GM18507 (cell line): ENCODE results near the gene PAK5.

ENCODE experiments used
- DNase-seq: peaks from one replicate; pipeline ENCODE4 v3.0.0; 2011; ENCODE audit warnings: low read depth; ENCODE audit not compliant: insufficient read length; ENCODE audit errors: extremely low spot score
- FAIRE-seq: peaks from 2 replicates; lab custom pipeline; 2011; peaks lifted over from hg19 to GRCh38; lab: Jason Lieb, UNC

PAK5 gene

GRCh38 chr20:9555781-9556180 lies 283.1 kb downstream of the PAK5 start:
- DNase-seq = no peak
- FAIRE-seq = no peak

- DNase-seq (no peak), FAIRE-seq (no peak)
Measured at GRCh38 chr20:9551808-9552550, 286.9 kb downstream of the PAK5 start.

GRCh38 chr20:9550871-9551270 lies 288.0 kb downstream of the PAK5 start:
- no peak for FAIRE-seq
- DNase-seq = no peak

GRCh38 chr20:9550283-9550682 lies 288.6 kb downstream of the PAK5 start:
- FAIRE-seq = no peak

GRCh38 chr20:9543214-9543613 lies 295.7 kb downstream of the PAK5 start:
- FAIRE-seq = no peak
- DNase-seq = no peak

More at GRCh38 chr20:9550283-9550682, 288.6 kb downstream of the PAK5 start:
- no peak for DNase-seq

GRCh38 chr20:9535449-9535848 lies 303.4 kb downstream of the PAK5 start:
- no peak for FAIRE-seq
- no peak for DNase-seq

- no peak for FAIRE-seq
- DNase-seq = no peak
Measured at GRCh38 chr20:9534025-9534424, 304.9 kb downstream of the PAK5 start.

GRCh38 chr20:9532069-9532838 lies 306.6 kb downstream of the PAK5 start:
- FAIRE-seq (no peak), DNase-seq (no peak)

- no peak for FAIRE-seq
- no peak for DNase-seq
Measured at GRCh38 chr20:9531581-9531980, 307.3 kb downstream of the PAK5 start.

- no peak for FAIRE-seq
- no peak for DNase-seq
Measured at GRCh38 chr20:9523636-9524035, 315.2 kb downstream of the PAK5 start.

GRCh38 chr20:9520086-9520485 lies 318.8 kb downstream of the PAK5 start:
- FAIRE-seq (no peak), DNase-seq (no peak)

- FAIRE-seq (no peak), DNase-seq (no peak)
Measured at GRCh38 chr20:9518576-9519175, 320.2 kb downstream of the PAK5 start.

- FAIRE-seq (no peak), DNase-seq (no peak)
Measured at GRCh38 chr20:9517297-9518162, 321.3 kb downstream of the PAK5 start.

- DNase-seq (no peak), FAIRE-seq (no peak)
Measured at GRCh38 chr20:9516234-9516871, 322.5 kb downstream of the PAK5 start.

- no peak for DNase-seq
- FAIRE-seq = no peak
Measured at GRCh38 chr20:9515741-9516233, 323.1 kb downstream of the PAK5 start.

- FAIRE-seq = no peak
- no peak for DNase-seq
Measured at GRCh38 chr20:9515214-9515585, 323.7 kb downstream of the PAK5 start.

GRCh38 chr20:9514461-9515213 lies 324.2 kb downstream of the PAK5 start, which contains the start of gene LAMP5:
Gene LAMP5, plus strand, starts transcription at chr20:9514590. Its CDS starts 263 bp downstream, at chr20:9514853.
- FAIRE-seq (no peak), DNase-seq (no peak)

GRCh38 chr20:9514072-9514460 lies 324.8 kb downstream of the PAK5 start:
- FAIRE-seq = no peak
- DNase-seq = no peak
